ACC112 (cell line): ENCODE results near the gene HSPA6.

Experiments used
- H2AFZ ChIP-seq: fragments of 200-600 bp; sonication (generic); one replicate; pipeline ENCODE4 v1.6.0; 2017; ENCODE audit warnings: antibody characterized with exemption, low read length; ENCODE audit not compliant: unreplicated experiment
- H3K27ac ChIP-seq: fragments of 200-600 bp; sonication (generic); 2 replicates; pipeline ENCODE4 v1.5.1; 2014; ENCODE audit warnings: low read depth, mild to moderate bottlenecking, antibody characterized with exemption, low read length, moderate library complexity
- H3K27me3 ChIP-seq: fragments of 200-600 bp; sonication (generic); 2 replicates; pipeline ENCODE4 v1.6.1; 2014; ENCODE audit warnings: mild to moderate bottlenecking, antibody characterized with exemption, low read length, moderate library complexity, mixed read lengths; ENCODE audit not compliant: insufficient read depth
- H3K36me3 ChIP-seq: fragments of 200-600 bp; sonication (generic); 2 replicates; pipeline ENCODE4 v1.6.1; 2016; ENCODE audit warnings: mild to moderate bottlenecking, antibody characterized with exemption, low read length, moderate library complexity, mixed read lengths; ENCODE audit not compliant: insufficient read depth
- H3K4me1 ChIP-seq: fragments of 200-600 bp; sonication (generic); one replicate; pipeline ENCODE4 v1.6.1; 2016; ENCODE audit warnings: low read length, mixed read lengths; ENCODE audit not compliant: insufficient read depth, unreplicated experiment, control insufficient read depth
- H3K4me3 ChIP-seq: fragments of 200-600 bp; sonication (generic); 2 replicates; pipeline ENCODE4 v1.5.1; 2014; ENCODE audit warnings: mild to moderate bottlenecking, low read depth, low read length
- H3K79me2 ChIP-seq: fragments of 200-600 bp; sonication (generic); one replicate; pipeline ENCODE4 v1.6.0; 2016; ENCODE audit warnings: low read length; ENCODE audit not compliant: control insufficient read depth, unreplicated experiment, insufficient read depth

HSPA6 gene

GRCh38 chr1:161491472-161491871, 32.9 kb upstream of the HSPA6 start:
- Histone ChIP-seq H3K36me3 (no peaks in the 10 kb centered on the region), H2AFZ (no peak overlapping the region), H3K79me2 (no peaks in the 10 kb centered on the region), H3K27me3 (peaks cover 56% of the 10 kb centered on the region), H3K27ac (no peak overlapping the region), H3K4me1 (no peaks in the 10 kb centered on the region), H3K4me3 (no peak overlapping the region)

DNA sequence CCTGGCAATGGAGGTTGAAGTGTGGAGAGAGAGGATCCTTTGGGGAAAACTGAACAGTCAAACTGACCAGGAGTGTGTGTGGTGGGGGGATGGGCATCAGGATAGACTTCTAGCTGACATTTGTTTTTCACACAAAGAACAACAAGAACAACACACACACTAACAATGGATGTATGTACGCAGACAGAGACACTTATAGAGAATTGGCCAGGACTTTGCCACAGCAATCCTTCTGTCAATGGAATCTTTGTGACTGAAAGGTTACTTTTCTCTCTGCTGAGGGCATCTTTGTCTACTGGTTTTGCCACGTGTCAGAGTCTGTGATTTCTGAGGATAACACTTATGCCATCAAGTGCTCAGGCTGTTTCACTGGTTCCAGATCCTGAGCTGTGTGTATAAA, 31.5 kb upstream of the HSPA6 start:
- no peak overlapping the region for H2AFZ ChIP-seq
- no peaks in the 10 kb centered on the region for H3K36me3 ChIP-seq
- H3K79me2 ChIP-seq: no peaks in the 10 kb centered on the region
- no peak overlapping the region for H3K4me3 ChIP-seq
- H3K27me3 ChIP-seq: peaks cover 63% of the 10 kb centered on the region
- H3K4me1 ChIP-seq: no peaks in the 10 kb centered on the region
- no peak overlapping the region for H3K27ac ChIP-seq

DNA sequence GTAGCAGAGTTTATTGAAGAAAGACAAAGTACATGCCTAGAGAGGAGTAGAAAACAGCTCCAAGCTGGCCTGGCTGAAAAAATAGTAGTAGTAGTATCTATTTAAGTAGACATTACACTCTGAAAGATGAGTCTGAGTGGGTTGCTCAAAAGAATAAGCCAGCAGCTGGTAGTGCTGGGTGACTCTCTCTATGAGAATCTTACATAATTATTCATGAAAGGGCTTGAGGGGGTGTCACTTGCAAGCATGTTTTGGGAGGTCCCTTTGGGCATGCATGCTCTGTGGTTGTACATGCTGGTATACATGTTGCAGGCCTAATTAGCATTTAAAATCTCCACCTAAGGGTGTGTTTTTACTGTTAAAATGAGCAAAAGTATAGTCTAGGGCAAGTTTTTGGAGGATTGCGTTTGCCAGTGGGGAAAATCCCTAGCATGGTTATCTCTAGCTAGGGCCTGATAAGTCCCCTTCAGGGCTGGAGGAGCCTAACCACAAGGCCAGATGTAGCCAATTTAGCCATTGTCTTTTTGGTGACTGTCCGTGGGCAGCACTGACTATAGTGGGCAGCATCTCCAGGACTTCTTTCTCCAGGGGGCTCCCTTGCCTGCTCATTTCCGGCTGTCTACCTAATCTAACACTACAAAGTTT, 30.1 kb upstream of the HSPA6 start:
- no peaks in the 10 kb centered on the region for H3K4me1 ChIP-seq
- H3K27ac ChIP-seq: no peak overlapping the region
- no peak overlapping the region for H3K4me3 ChIP-seq
- H2AFZ ChIP-seq: no peak overlapping the region
- H3K27me3 ChIP-seq: peaks cover 64% of the 10 kb centered on the region
- H3K36me3 ChIP-seq: no peaks in the 10 kb centered on the region
- no peaks in the 10 kb centered on the region for H3K79me2 ChIP-seq

DNA sequence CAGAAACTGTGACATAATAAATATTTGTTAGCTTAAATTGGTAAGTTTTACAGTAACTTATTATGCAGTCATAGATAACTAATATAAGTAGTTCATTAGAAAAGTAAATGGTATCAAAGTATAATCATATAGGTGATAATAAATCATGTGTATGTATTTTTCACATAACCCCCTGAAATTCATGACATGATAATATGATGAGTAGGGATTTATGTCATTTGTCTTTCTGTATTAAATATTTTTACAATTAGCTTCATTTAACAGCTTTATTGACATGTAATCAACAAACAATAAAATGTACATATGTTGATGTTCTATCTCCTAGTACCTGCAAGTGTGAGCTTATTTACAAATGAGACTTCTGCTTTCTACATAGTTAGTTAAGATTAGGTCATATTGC, 28.9 kb upstream of the HSPA6 start:
- Histone ChIP-seq H3K79me2 (no peaks in the 10 kb centered on the region), H3K4me1 (no peaks in the 10 kb centered on the region), H2AFZ (no peak overlapping the region), H3K27me3 (peaks cover 51% of the 10 kb centered on the region), H3K36me3 (no peaks in the 10 kb centered on the region), H3K4me3 (no peak overlapping the region), H3K27ac (no peak overlapping the region)

DNA sequence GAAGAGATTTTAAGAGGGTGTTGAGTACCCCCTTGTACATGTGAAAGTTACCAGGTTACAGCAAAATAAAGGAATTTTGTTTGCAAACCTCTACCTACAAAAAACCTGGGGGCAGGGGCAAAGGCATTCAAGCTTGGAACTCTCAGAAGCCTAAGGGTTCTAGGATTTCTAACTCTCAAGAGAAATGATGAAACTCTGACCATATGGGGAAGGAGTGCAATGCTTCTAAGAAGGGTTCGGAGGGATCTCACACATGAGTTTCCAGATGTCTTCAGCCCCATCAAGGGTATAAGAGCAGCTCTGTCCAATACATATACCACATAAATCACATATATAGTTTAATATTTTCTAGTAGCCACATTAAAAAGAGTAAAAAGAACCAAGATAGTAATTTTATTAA, 26.4 kb upstream of the HSPA6 start:
- H3K79me2 ChIP-seq: no peaks in the 10 kb centered on the region
- H3K4me3 ChIP-seq: no peak overlapping the region
- no peak overlapping the region for H2AFZ ChIP-seq
- no peak overlapping the region for H3K27ac ChIP-seq
- no peaks in the 10 kb centered on the region for H3K4me1 ChIP-seq
- no peaks in the 10 kb centered on the region for H3K36me3 ChIP-seq
- peaks cover 26% of the 10 kb centered on the region; the same call in 1 of the 2 replicates for H3K27me3 ChIP-seq

DNA sequence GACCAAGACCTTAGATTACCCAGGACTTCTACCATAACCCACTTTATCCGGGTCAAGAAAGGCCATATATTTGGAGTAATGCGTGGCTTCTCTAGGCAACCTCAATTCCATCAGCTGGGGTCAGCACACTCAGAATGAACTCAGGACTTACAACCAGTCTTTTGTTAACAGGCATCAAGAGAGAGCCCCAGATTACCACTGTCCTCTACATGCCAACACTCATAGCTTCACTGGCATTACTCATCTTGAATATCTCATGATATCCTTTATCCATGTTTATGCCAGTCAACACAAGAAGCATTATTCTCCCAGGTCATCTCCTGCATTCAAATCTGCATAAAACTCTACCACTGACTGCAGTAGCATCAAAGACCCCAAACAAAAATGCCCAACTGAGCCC, 25.7 kb upstream of the HSPA6 start:
- Histone ChIP-seq H3K27me3 (peaks cover 20% of the 10 kb centered on the region; the same call in 1 of the 2 replicates), H3K27ac (no peak overlapping the region), H3K4me3 (no peak overlapping the region), H3K36me3 (no peaks in the 10 kb centered on the region), H3K4me1 (no peaks in the 10 kb centered on the region), H3K79me2 (no peaks in the 10 kb centered on the region), H2AFZ (no peak overlapping the region)

- Histone ChIP-seq H3K36me3 (no peaks in the 10 kb centered on the region), H3K27ac (no peak overlapping the region), H3K79me2 (no peaks in the 10 kb centered on the region), H3K4me1 (no peaks in the 10 kb centered on the region), H3K27me3 (peaks cover 15% of the 10 kb centered on the region; the same call in 1 of the 2 replicates), H2AFZ (peak overlapping the region; percentile 9), H3K4me3 (no peak overlapping the region)
These were observed 25.0 kb upstream of the HSPA6 start for GRCh38 chr1:161499099-161500039.

GRCh38 chr1:161501234-161501633, 23.1 kb upstream of the HSPA6 start:
- H3K4me1 ChIP-seq: no peaks in the 10 kb centered on the region
- no peaks in the 10 kb centered on the region for H3K36me3 ChIP-seq
- no peak overlapping the region for H2AFZ ChIP-seq
- H3K79me2 ChIP-seq: no peaks in the 10 kb centered on the region
- H3K27ac ChIP-seq: no peak overlapping the region
- no peak overlapping the region for H3K4me3 ChIP-seq
- H3K27me3 ChIP-seq: peaks cover 15% of the 10 kb centered on the region; the same call in 1 of the 2 replicates

GRCh38 chr1:161502181-161502580, 22.2 kb upstream of the HSPA6 start:
- H2AFZ ChIP-seq: no peak overlapping the region
- H3K27me3 ChIP-seq: peaks cover 13% of the 10 kb centered on the region; the same call in 1 of the 2 replicates
- no peaks in the 10 kb centered on the region for H3K36me3 ChIP-seq
- peaks cover 7% of the 10 kb centered on the region for H3K4me1 ChIP-seq
- no peaks in the 10 kb centered on the region for H3K79me2 ChIP-seq
- no peak overlapping the region for H3K4me3 ChIP-seq
- H3K27ac ChIP-seq: no peak overlapping the region

DNA sequence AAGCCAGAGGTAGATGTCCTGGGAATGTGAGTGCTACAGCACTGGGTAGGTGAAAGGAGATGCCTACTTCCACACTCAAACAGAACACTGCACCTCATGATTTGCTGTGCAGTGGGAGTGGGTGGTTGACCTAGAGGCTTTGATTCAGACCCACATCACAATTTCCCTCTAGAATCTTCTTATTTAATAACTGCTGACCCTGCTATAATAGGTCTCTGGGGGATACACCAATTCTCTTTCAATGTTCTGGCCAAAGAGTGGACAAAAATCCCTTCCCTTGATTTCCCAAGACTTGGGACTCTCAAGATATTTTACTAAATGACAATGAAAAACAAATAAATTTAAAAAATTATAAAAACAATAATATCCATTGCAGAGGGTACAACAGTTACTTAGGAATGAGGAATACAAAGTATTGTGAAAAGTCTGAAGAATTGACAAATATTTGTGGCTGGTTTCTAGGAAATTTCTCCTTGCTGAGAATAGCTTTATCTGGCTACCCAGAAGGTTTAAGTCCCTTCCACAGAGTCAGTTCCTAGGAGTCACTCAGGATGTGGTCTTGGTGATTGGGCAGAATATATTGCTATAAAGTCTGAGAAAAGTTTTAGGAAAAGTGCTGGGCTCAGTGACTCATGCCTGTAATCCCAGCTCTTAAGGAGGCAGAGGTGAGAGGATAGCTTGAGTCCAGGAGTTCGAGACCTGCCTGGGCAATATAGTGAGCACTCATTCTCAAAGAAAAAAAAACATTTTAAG, 21.5 kb upstream of the HSPA6 start:
- no peaks in the 10 kb centered on the region for H3K79me2 ChIP-seq
- peaks cover 8% of the 10 kb centered on the region for H3K4me1 ChIP-seq
- H3K27ac ChIP-seq: no peak overlapping the region
- no peak overlapping the region for H2AFZ ChIP-seq
- H3K27me3 ChIP-seq: peaks cover 8% of the 10 kb centered on the region; the same call in 1 of the 2 replicates
- no peaks in the 10 kb centered on the region for H3K36me3 ChIP-seq
- H3K4me3 ChIP-seq: no peak overlapping the region
